ENCODE measurements around the gene FEZ2. TPM values are rescaled to one million over a fixed set of nuclear protein-coding genes. Genes with fewer than 3 reads are reported as not detected.

The FEZ2 gene
- total and polyA plus RNA-seq, 3 donors from 2014 or later = 46.2 to 63.6 (median 56.6) TPM

- no peak for DNase-seq
- intact Hi-C loops (cut with DNase I; ENCODE audit: low total_unique reads) = no loop called here
Observed at GRCh38 chr2:36536776-36537175, 61.2 kb downstream of the FEZ2 start.

GRCh38 chr2:36535099-36535498, 62.9 kb downstream of the FEZ2 start:
- no peak overlapping the region for H3K27ac ChIP-seq
- no peaks in the 10 kb centered on the region for H3K4me1 ChIP-seq
- intact Hi-C loops (cut with DNase I; ENCODE audit: low total_unique reads) = no loop called here
- H3K9me3 ChIP-seq = no peaks in the 10 kb centered on the region
- no peaks in the 10 kb centered on the region for H3K36me3 ChIP-seq (ENCODE audit: low read depth, missing control alignments)
- H3K27me3 ChIP-seq = no peaks in the 10 kb centered on the region
- WGBS, 2 donors = 86 to 96% methylated on average over 2 of the region's 2 CpGs
- no peak for DNase-seq
- no peak overlapping the region for H3K4me3 ChIP-seq
- no peak for TF ChIP-seq POLR2A (IDR thresholded peaks at IDR 0.05)

More at GRCh38 chr2:36536776-36537175, 61.2 kb downstream of the FEZ2 start:
- TF ChIP-seq POLR2A (IDR thresholded peaks at IDR 0.05) = no peak
- TF ChIP-seq, protein P1, sequence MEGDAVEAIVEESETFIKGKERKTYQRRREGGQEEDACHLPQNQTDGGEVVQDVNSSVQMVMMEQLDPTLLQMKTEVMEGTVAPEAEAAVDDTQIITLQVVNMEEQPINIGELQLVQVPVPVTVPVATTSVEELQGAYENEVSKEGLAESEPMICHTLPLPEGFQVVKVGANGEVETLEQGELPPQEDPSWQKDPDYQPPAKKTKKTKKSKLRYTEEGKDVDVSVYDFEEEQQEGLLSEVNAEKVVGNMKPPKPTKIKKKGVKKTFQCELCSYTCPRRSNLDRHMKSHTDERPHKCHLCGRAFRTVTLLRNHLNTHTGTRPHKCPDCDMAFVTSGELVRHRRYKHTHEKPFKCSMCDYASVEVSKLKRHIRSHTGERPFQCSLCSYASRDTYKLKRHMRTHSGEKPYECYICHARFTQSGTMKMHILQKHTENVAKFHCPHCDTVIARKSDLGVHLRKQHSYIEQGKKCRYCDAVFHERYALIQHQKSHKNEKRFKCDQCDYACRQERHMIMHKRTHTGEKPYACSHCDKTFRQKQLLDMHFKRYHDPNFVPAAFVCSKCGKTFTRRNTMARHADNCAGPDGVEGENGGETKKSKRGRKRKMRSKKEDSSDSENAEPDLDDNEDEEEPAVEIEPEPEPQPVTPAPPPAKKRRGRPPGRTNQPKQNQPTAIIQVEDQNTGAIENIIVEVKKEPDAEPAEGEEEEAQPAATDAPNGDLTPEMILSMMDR (IDR thresholded peaks at IDR 0.05) = no peak
- H3K4me1 ChIP-seq = no peaks in the 10 kb centered on the region
- 72 to 77% methylated on average over 3 of the region's 3 CpGs for WGBS, 2 donors
- H3K4me3 ChIP-seq = no peak overlapping the region
- no peaks in the 10 kb centered on the region for H3K36me3 ChIP-seq (ENCODE audit: low read depth, missing control alignments)
- H3K27me3 ChIP-seq = no peaks in the 10 kb centered on the region
- H3K9me3 ChIP-seq = no peaks in the 10 kb centered on the region
- no peak overlapping the region for H3K27ac ChIP-seq

GRCh38 chr2:36534275-36534799, 63.6 kb downstream of the FEZ2 start:
- Histone ChIP-seq H3K27me3 (no peaks in the 10 kb centered on the region), H3K4me3 (no peak overlapping the region), H3K36me3 (ENCODE audit: low read depth, missing control alignments) (no peaks in the 10 kb centered on the region), H3K27ac (no peak overlapping the region), H3K9me3 (no peaks in the 10 kb centered on the region), H3K4me1 (no peaks in the 10 kb centered on the region)
- intact Hi-C loops (cut with DNase I; ENCODE audit: low total_unique reads) = no loop called here
- DNase-seq = no peak
- TF ChIP-seq, protein P1 (IDR thresholded peaks at IDR 0.05) = no peak
- TF ChIP-seq POLR2A (IDR thresholded peaks at IDR 0.05) = no peak

GRCh38 chr2:36530983-36531354, 67.0 kb downstream of the FEZ2 start:
- no peak for TF ChIP-seq POLR2A (IDR thresholded peaks at IDR 0.05)
- TF ChIP-seq, protein P1 (IDR thresholded peaks at IDR 0.05) = no peak
- Histone ChIP-seq H3K27ac (no peak overlapping the region), H3K4me1 (peaks cover 2% of the 10 kb centered on the region), H3K27me3 (no peaks in the 10 kb centered on the region), H3K36me3 (ENCODE audit: low read depth, missing control alignments) (no peaks in the 10 kb centered on the region), H3K4me3 (no peak overlapping the region), H3K9me3 (no peaks in the 10 kb centered on the region)
- intact Hi-C loops (cut with DNase I; ENCODE audit: low total_unique reads) = no loop called here
- WGBS, 2 donors = 65 to 66% methylated on average over 3 of the region's 3 CpGs
- no peak for DNase-seq

- DNase-seq = no peak
- WGBS, 2 donors = 88 to 90% methylated on average over 8 to 9 of the region's 9 CpGs
- H3K36me3 ChIP-seq (ENCODE audit: low read depth, missing control alignments) = no peaks in the 10 kb centered on the region
Observed at GRCh38 chr2:36530178-36530982, 67.6 kb downstream of the FEZ2 start.

More at GRCh38 chr2:36530178-36530982, 67.6 kb downstream of the FEZ2 start:
- Histone ChIP-seq H3K27ac (no peak overlapping the region), H3K4me3 (no peak overlapping the region), H3K27me3 (no peaks in the 10 kb centered on the region), H3K9me3 (no peaks in the 10 kb centered on the region), H3K4me1 (peaks cover 2% of the 10 kb centered on the region)
- no peak for TF ChIP-seq POLR2A (IDR thresholded peaks at IDR 0.05)
- intact Hi-C loops (cut with DNase I; ENCODE audit: low total_unique reads) = no loop called here

Data from testis (tissue), 3 donors.